Right kidney (tissue), 9 donors: ENCODE results near the gene ADAMTSL4.
A peak's percentile ranks its signal among the peaks of the same experiment; 100 is the strongest.

Source experiments
- DNase-seq: peaks from one replicate; pipeline ENCODE4 v3.0.0-alpha.2; 2016
- long read RNA-seq, 8 donors: transcript quantifications; one replicate each; lab custom pipeline, GENCODE V29; 2026

Gene ADAMTSL4
- long read RNA-seq, donor 1, partial matches to known transcripts = 0 of 1 reads
- long read RNA-seq, donor 1, other reads (novel, unspliced or antisense) = 0 of 1 reads
- long read RNA-seq, donor 2, full-length matches to known transcripts = 1 of 1 reads
- long read RNA-seq, donor 2, partial matches to known transcripts = 0 of 1 reads
- long read RNA-seq, donor 2, other reads (novel, unspliced or antisense) = 0 of 1 reads
- long read RNA-seq, donor 3 = 0 reads
- long read RNA-seq, donor 4, partial matches to known transcripts = 0 of 1 reads
- long read RNA-seq, donor 4, other reads (novel, unspliced or antisense) = 0 of 1 reads
- long read RNA-seq, donor 5, partial matches to known transcripts = 48 of 48 reads
- long read RNA-seq, donor 5, other reads (novel, unspliced or antisense) = 0 of 48 reads
- long read RNA-seq, donor 6 = 0 reads
- long read RNA-seq, donor 7, partial matches to known transcripts = 0 of 1 reads
- long read RNA-seq, donor 7, other reads (novel, unspliced or antisense) = 0 of 1 reads
- long read RNA-seq, donor 8, partial matches to known transcripts = 0 of 1 reads
- long read RNA-seq, donor 8, other reads (novel, unspliced or antisense) = 0 of 1 reads

GRCh38 chr1:150548632-150549495 is at the start of gene ADAMTSL4:
TSS of gene ADAMTSL4 (plus strand) at chr1:150549408. CDS start at chr1:150552289, 2,881 bp downstream.
- DNase-seq = peak; percentile 90

GRCh38 chr1:150505431-150505830 is 43.8 kb upstream of the ADAMTSL4 start:
- no peak for DNase-seq

- DNase-seq = no peak
Measured at GRCh38 chr1:150507912-150508864, 41.0 kb upstream of the ADAMTSL4 start, which contains the start of gene ECM1. TSS of gene ECM1 (plus strand) at chr1:150508109. CDS start at chr1:150508210, 101 bp downstream.

- DNase-seq = no peak
Measured at GRCh38 chr1:150508982-150509381, 40.2 kb upstream of the ADAMTSL4 start.

GRCh38 chr1:150511551-150511950 is 37.7 kb upstream of the ADAMTSL4 start:
- no peak for DNase-seq

- no peak for DNase-seq
Measured at GRCh38 chr1:150511985-150512660, 37.1 kb upstream of the ADAMTSL4 start.

GRCh38 chr1:150512846-150513245 is 36.4 kb upstream of the ADAMTSL4 start:
- no peak for DNase-seq

GRCh38 chr1:150513351-150513791 is 35.8 kb upstream of the ADAMTSL4 start:
- DNase-seq = no peak

- no peak for DNase-seq
Measured at GRCh38 chr1:150514260-150514659, 34.9 kb upstream of the ADAMTSL4 start.

GRCh38 chr1:150514913-150515327 is 34.3 kb upstream of the ADAMTSL4 start:
- no peak for DNase-seq

GRCh38 chr1:150515328-150516049 is 33.7 kb upstream of the ADAMTSL4 start, which contains the start of gene FALEC:
TSS of gene FALEC (plus strand) at chr1:150515752.
- peak; percentile 96 for DNase-seq

GRCh38 chr1:150516050-150516591 is 33.1 kb upstream of the ADAMTSL4 start:
- peak; percentile 43 for DNase-seq

- DNase-seq = no peak
Measured at GRCh38 chr1:150516616-150517015, 32.6 kb upstream of the ADAMTSL4 start.

- no peak for DNase-seq
Measured at GRCh38 chr1:150521196-150521968, 27.8 kb upstream of the ADAMTSL4 start.

GRCh38 chr1:150525348-150525747 is 23.9 kb upstream of the ADAMTSL4 start:
- DNase-seq = no peak

GRCh38 chr1:150528196-150528595 is 21.0 kb upstream of the ADAMTSL4 start:
- no peak for DNase-seq

- no peak for DNase-seq
Measured at GRCh38 chr1:150529017-150529416, 20.2 kb upstream of the ADAMTSL4 start.

GRCh38 chr1:150530491-150531159 is 18.6 kb upstream of the ADAMTSL4 start:
- no peak for DNase-seq
